ENCODE data around the gene SLAIN2. TPM values are rescaled to one million over a fixed set of nuclear protein-coding genes. Genes with fewer than 3 reads are reported as not detected.

Gene SLAIN2
- total RNA-seq, 1 experiment from 2014 or later, result 30.8 TPM

DNA sequence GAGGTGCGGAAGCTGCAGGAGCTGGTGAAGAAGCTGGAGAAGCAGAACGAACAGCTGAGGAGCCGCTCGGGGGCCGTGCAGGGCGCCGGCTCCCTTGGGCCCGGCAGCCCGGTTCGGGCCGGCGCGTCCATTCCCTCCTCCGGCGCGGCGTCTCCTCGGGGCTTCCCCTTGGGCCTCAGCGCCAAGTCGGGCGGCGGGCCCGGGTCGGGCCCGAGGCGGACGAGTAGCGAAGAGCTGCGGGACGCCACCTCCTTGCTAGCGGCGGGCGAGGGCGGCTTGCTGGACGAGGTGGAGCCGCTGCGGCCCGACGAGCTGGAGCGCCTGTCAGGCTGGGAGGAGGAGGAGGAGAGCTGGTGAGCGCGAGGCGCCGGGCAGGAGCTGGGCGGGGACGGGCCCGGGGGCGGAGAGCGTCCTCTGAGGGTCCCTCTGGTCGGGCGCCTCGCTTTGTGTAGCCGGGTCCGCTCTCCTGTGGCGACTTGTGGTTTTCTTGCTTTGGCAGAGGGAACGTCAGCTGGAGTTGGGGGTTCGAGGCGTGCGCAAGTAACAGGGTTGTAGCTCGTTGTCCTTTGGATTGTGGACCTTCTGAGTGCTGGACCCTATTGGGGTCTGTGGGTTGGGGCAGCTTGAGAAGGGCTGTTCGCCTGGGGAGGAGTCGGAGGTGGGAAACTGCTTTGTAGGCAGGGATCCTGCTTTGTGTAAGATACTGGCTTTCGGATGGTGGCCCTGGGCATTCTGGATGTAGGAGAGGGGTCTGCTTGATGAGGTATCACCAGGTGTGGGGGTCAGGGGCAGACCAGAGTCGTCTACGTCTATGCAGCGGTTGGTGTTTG lies 662 bp downstream of the SLAIN2 start:
- no peak overlapping the region for H3K23ac ChIP-seq (ENCODE audit: insufficient read length, low read depth, low read length)
- no peak overlapping the region for H2BK5ac ChIP-seq (ENCODE audit: insufficient read length, low read length)
- H3K79me2 ChIP-seq (ENCODE audit: insufficient read depth, low read length), result peaks cover 33% of the 10 kb centered on the region; the same call in 1 of the 2 replicates
- no peak overlapping the region for H2BK15ac ChIP-seq (ENCODE audit: low read depth, low read length)
- peak overlapping the region; percentile 92 to 95 for H3K4me3 Mint-ChIP-seq
- no peaks in the 10 kb centered on the region for H3K9me3 ChIP-seq (ENCODE audit: control insufficient read depth, low read depth, low read length)
- H2BK120ac ChIP-seq (ENCODE audit: low read depth, low read length, poor library complexity, severe bottlenecking), result no peak overlapping the region
- no peaks in the 10 kb centered on the region for H3K9me3 Mint-ChIP-seq
- H3K4ac ChIP-seq (ENCODE audit: low read depth, low read length), result no peak overlapping the region
- peak overlapping the region; percentile 98 for H3K27ac Mint-ChIP-seq
- H4K5ac ChIP-seq (ENCODE audit: insufficient read length, low read depth, low read length), result no peak overlapping the region
- H3K27me3 Mint-ChIP-seq (ENCODE audit: low read depth), result no peaks in the 10 kb centered on the region
- peak overlapping the region; percentile 91 for H3K4me2 ChIP-seq (ENCODE audit: insufficient read depth, insufficient read length, low read length)
- TF ChIP-seq, protein P1, sequence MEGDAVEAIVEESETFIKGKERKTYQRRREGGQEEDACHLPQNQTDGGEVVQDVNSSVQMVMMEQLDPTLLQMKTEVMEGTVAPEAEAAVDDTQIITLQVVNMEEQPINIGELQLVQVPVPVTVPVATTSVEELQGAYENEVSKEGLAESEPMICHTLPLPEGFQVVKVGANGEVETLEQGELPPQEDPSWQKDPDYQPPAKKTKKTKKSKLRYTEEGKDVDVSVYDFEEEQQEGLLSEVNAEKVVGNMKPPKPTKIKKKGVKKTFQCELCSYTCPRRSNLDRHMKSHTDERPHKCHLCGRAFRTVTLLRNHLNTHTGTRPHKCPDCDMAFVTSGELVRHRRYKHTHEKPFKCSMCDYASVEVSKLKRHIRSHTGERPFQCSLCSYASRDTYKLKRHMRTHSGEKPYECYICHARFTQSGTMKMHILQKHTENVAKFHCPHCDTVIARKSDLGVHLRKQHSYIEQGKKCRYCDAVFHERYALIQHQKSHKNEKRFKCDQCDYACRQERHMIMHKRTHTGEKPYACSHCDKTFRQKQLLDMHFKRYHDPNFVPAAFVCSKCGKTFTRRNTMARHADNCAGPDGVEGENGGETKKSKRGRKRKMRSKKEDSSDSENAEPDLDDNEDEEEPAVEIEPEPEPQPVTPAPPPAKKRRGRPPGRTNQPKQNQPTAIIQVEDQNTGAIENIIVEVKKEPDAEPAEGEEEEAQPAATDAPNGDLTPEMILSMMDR (conservative IDR thresholded peaks at IDR 0.05), result no peak
- H4K8ac ChIP-seq (replicated peaks; ENCODE audit: insufficient read length, low read depth, low read length), result no peak overlapping the region
- peak overlapping the region; percentile 86 for H3K18ac ChIP-seq (ENCODE audit: insufficient read length, low read depth, low read length)
- H3K4me1 ChIP-seq (ENCODE audit: insufficient read depth, low read length), result no peaks in the 10 kb centered on the region
- no peak overlapping the region for H2AFZ ChIP-seq (ENCODE audit: low read length)
- H3K23me2 ChIP-seq (ENCODE audit: insufficient read length, low read depth, low read length, poor library complexity, severe bottlenecking), result peaks cover 10% of the 10 kb centered on the region
- no peaks in the 10 kb centered on the region for H4K20me1 ChIP-seq (ENCODE audit: control insufficient read depth, insufficient read depth, insufficient read length)
- H3K56ac ChIP-seq (ENCODE audit: insufficient read length, low read depth, low read length), result no peak overlapping the region
- H3K27ac ChIP-seq (ENCODE audit: insufficient read length, low read depth, low read length), result no peak overlapping the region
- WGBS (ENCODE audit: extremely low coverage, insufficient read length, low lambda C conversion rate), result no CpG with 5 or more reads among the region's 66 CpGs
- H3K9ac ChIP-seq (ENCODE audit: extremely low read depth, insufficient read length, low read length), result peak overlapping the region; percentile 86
- no peak overlapping the region for H2BK12ac ChIP-seq (ENCODE audit: insufficient read length, low read depth, low read length)
- DNase-seq, result peak; percentile 67
- H4K91ac ChIP-seq (ENCODE audit: insufficient read length, low read depth, low read length), result no peak overlapping the region
- H3K14ac ChIP-seq (ENCODE audit: insufficient read depth, low read length), result peak overlapping the region; percentile 96
- H3K79me1 ChIP-seq (ENCODE audit: insufficient read depth, low read depth, low read length, poor library complexity, severe bottlenecking), result no peaks in the 10 kb centered on the region
- no peaks in the 10 kb centered on the region for H3K27me3 ChIP-seq (ENCODE audit: insufficient read depth, low read length)
- no peak overlapping the region for H3T11ph ChIP-seq (ENCODE audit: low read length)
- peaks cover 0 to 2% (median 0%) of the 10 kb centered on the region in 3 experiments; a peak in 1 of 7 replicates for H3K36me3 Mint-ChIP-seq (ENCODE audit: insufficient read depth in 1 of 3, low read depth in 3 of 3)
- H2AK5ac ChIP-seq (ENCODE audit: insufficient read length, low read length), result no peak overlapping the region
- no peak overlapping the region for H2BK20ac ChIP-seq (ENCODE audit: low read depth, low read length, poor library complexity, severe bottlenecking)
- peaks cover 54 to 61% of the 10 kb centered on the region in 2 experiments for H3K4me1 Mint-ChIP-seq

Measured in H9 (cell line).